HEK293 (cell line): Measurements from ENCODE around the gene CITED1.
A peak's percentile ranks its signal among the peaks of the same experiment; 100 is the strongest.

ENCODE experiments used
- CTCF ChIA-PET: fragments of 350-600 bp; formaldehyde crosslinking; extraction: SDS; loops from one replicate; lab custom pipeline; 2021; ENCODE audit warnings: antibody characterized with exemption; lab: Yijun Ruan, JAX
- POLR2A ChIA-PET: fragments of 300-600 bp; formaldehyde crosslinking; extraction: SDS; loops from one replicate; lab custom pipeline; 2020; ENCODE audit warnings: antibody characterized with exemption, inconsistent platforms; lab: Yijun Ruan, JAX
- H3K27ac ChIP-seq: fragments of 200-500 bp; sonication (Bioruptor generic); 2 replicates; pipeline ENCODE4 v1.5.1; 2014; ENCODE audit warnings: low read depth, low read length, control low read depth, inconsistent platforms; ENCODE audit errors: extremely low read depth
- H3K36me3 ChIP-seq, 2 experiments: fragments of 200-500 bp in 1 of 2; sonication (Bioruptor generic) in 1 of 2; 1 replicate in 1 of 2; 2 replicates in 1 of 2; pipeline ENCODE4 v1.5.1; 2014 to 2017; ENCODE audit warnings: inconsistent platforms in 2 of 2, low read length in 2 of 2; ENCODE audit not compliant: control insufficient read depth in 2 of 2, insufficient read depth in 1 of 2
- H3K4me1 ChIP-seq: fragments of 200-500 bp; sonication (Bioruptor generic); 2 replicates; pipeline ENCODE4 v1.5.1; 2014; ENCODE audit warnings: mild to moderate bottlenecking, low read length, inconsistent platforms; ENCODE audit not compliant: control insufficient read depth, insufficient read depth
- H3K4me3 ChIP-seq: 2 replicates; pipeline ENCODE4 v1.5.1; 2011; ENCODE audit warnings: low read depth, mild to moderate bottlenecking, control low read depth, low read length, moderate library complexity
- H3K9me3 ChIP-seq: fragments of 200-500 bp; sonication (Bioruptor generic); 2 replicates; pipeline ENCODE4 v1.5.1; 2014; ENCODE audit warnings: low read depth, low read length, inconsistent platforms; ENCODE audit not compliant: control insufficient read depth, insufficient read depth
- BCL11A ChIP-seq: fragments of 450-650 bp; formaldehyde crosslinking; IDR thresholded peaks from 2 replicates; pipeline ENCODE4 v1.5.1; 2016; ENCODE audit warnings: low read depth, missing biosample characterization, missing genetic modification characterization
- BCL11B ChIP-seq: fragments of 450-650 bp; formaldehyde crosslinking; IDR thresholded peaks from 2 replicates; pipeline ENCODE4 v1.5.1; 2016; ENCODE audit warnings: low read depth, missing biosample characterization, missing genetic modification characterization
- CTCF ChIP-seq: fragments of 450-650 bp; formaldehyde crosslinking; IDR thresholded peaks from 2 replicates; pipeline ENCODE4 v1.5.1; 2016; ENCODE audit warnings: missing biosample characterization, missing genetic modification characterization
- GFI1B ChIP-seq: fragments of 450-650 bp; formaldehyde crosslinking; IDR thresholded peaks from 2 replicates; pipeline ENCODE4 v1.5.1; 2016; ENCODE audit warnings: missing biosample characterization, missing genetic modification characterization
- IKZF3 ChIP-seq: fragments of 450-650 bp; IDR thresholded peaks from 2 replicates; pipeline ENCODE4 v1.5.0; 2018; ENCODE audit warnings: missing biosample characterization, mild to moderate bottlenecking, missing genetic modification characterization, moderate library complexity
- KLF16 ChIP-seq: fragments of 450-650 bp; formaldehyde crosslinking; IDR thresholded peaks from 2 replicates; pipeline ENCODE4 v1.5.1; 2017; ENCODE audit warnings: missing biosample characterization, missing genetic modification characterization
- MZF1 ChIP-seq: fragments of 450-650 bp; formaldehyde crosslinking; IDR thresholded peaks from 2 replicates; pipeline ENCODE4 v1.5.1; 2017; ENCODE audit warnings: missing biosample characterization, missing genetic modification characterization, borderline replicate concordance
- OVOL3 ChIP-seq: fragments of 450-650 bp; formaldehyde crosslinking; IDR thresholded peaks from 2 replicates; pipeline ENCODE4 v1.5.1; 2016; ENCODE audit warnings: missing biosample characterization, missing genetic modification characterization
- YY2 ChIP-seq: fragments of 450-650 bp; formaldehyde crosslinking; IDR thresholded peaks from 2 replicates; pipeline ENCODE4 v1.5.1; 2016; ENCODE audit warnings: missing biosample characterization, missing genetic modification characterization
- ZBTB20 ChIP-seq: fragments of 450-650 bp; formaldehyde crosslinking; IDR thresholded peaks from 2 replicates; pipeline ENCODE4 v1.5.1; 2016; ENCODE audit warnings: missing biosample characterization, missing genetic modification characterization
- ZBTB21 ChIP-seq: fragments of 450-650 bp; formaldehyde crosslinking; IDR thresholded peaks from 2 replicates; pipeline ENCODE4 v1.5.1; 2017; ENCODE audit warnings: missing biosample characterization, missing genetic modification characterization
- ZFP41 ChIP-seq: fragments of 450-650 bp; formaldehyde crosslinking; IDR thresholded peaks from 2 replicates; pipeline ENCODE4 v1.5.1; 2016; ENCODE audit warnings: missing biosample characterization, missing genetic modification characterization, borderline replicate concordance
- ZIC2 ChIP-seq: fragments of 450-650 bp; formaldehyde crosslinking; IDR thresholded peaks from 2 replicates; pipeline ENCODE4 v1.5.1; 2016; ENCODE audit warnings: missing biosample characterization, missing genetic modification characterization
- ZNF132 ChIP-seq: fragments of 450-650 bp; formaldehyde crosslinking; IDR thresholded peaks from 2 replicates; pipeline ENCODE4 v1.5.1; 2017; ENCODE audit warnings: missing biosample characterization, missing genetic modification characterization, borderline replicate concordance
- ZNF133 ChIP-seq: fragments of 450-650 bp; formaldehyde crosslinking; IDR thresholded peaks from 2 replicates; pipeline ENCODE4 v1.5.1; 2016; ENCODE audit warnings: missing biosample characterization, missing genetic modification characterization
- ZNF280D ChIP-seq: fragments of 450-650 bp; formaldehyde crosslinking; IDR thresholded peaks from 2 replicates; pipeline ENCODE4 v1.5.1; 2016; ENCODE audit warnings: missing biosample characterization, missing genetic modification characterization
- ZNF335 ChIP-seq: fragments of 450-650 bp; formaldehyde crosslinking; conservative IDR thresholded peaks from 2 replicates; pipeline ENCODE4 v1.5.1; 2016; ENCODE audit warnings: missing biosample characterization, missing genetic modification characterization
- ZNF416 ChIP-seq: fragments of 450-650 bp; formaldehyde crosslinking; IDR thresholded peaks from 2 replicates; pipeline ENCODE4 v1.5.1; 2016; ENCODE audit warnings: missing biosample characterization, missing genetic modification characterization
- ZNF600 ChIP-seq: fragments of 450-650 bp; formaldehyde crosslinking; IDR thresholded peaks from 2 replicates; pipeline ENCODE4 v1.5.1; 2016; ENCODE audit warnings: missing biosample characterization, missing genetic modification characterization
- ZNF626 ChIP-seq: fragments of 450-650 bp; sonication (Bioruptor Pico); formaldehyde crosslinking; IDR thresholded peaks from 2 replicates; pipeline ENCODE4 v1.5.1; 2018; ENCODE audit warnings: missing biosample characterization, missing genetic modification characterization, inconsistent platforms
- ZNF639 ChIP-seq: fragments of 450-650 bp; formaldehyde crosslinking; IDR thresholded peaks from 2 replicates; pipeline ENCODE4 v1.5.1; 2016; ENCODE audit warnings: missing biosample characterization, missing genetic modification characterization
- ZNF830 ChIP-seq: fragments of 450-650 bp; IDR thresholded peaks from 2 replicates; pipeline ENCODE4 v1.5.0; 2018; ENCODE audit warnings: missing biosample characterization, missing genetic modification characterization, low read depth, mild to moderate bottlenecking, moderate library complexity
- ZSCAN16 ChIP-seq: fragments of 450-650 bp; formaldehyde crosslinking; IDR thresholded peaks from 2 replicates; pipeline ENCODE4 v1.5.1; 2016; ENCODE audit warnings: missing biosample characterization, missing genetic modification characterization
- ZSCAN23 ChIP-seq: fragments of 450-650 bp; formaldehyde crosslinking; IDR thresholded peaks from 2 replicates; pipeline ENCODE4 v1.5.1; 2016; ENCODE audit warnings: missing biosample characterization, missing genetic modification characterization
- TF ChIP-seq, protein P1 (sequence below): fragments of 450-650 bp; formaldehyde crosslinking; IDR thresholded peaks from 2 replicates; pipeline ENCODE4 v1.5.1; 2016; ENCODE audit warnings: missing biosample characterization, missing genetic modification characterization
- TF ChIP-seq, protein P2 (sequence below): fragments of 450-650 bp; formaldehyde crosslinking; IDR thresholded peaks from 2 replicates; pipeline ENCODE4 v1.5.1; 2016; ENCODE audit warnings: missing biosample characterization, missing genetic modification characterization, borderline replicate concordance

The CITED1 gene, protein sequence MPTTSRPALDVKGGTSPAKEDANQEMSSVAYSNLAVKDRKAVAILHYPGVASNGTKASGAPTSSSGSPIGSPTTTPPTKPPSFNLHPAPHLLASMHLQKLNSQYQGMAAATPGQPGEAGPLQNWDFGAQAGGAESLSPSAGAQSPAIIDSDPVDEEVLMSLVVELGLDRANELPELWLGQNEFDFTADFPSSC

GRCh38 chrX:72305286-72306084, at the start of gene CITED1:
Gene CITED1 (minus strand): TSS chrX:72305914. CDS start chrX:72302869, 3,045 bp downstream.
- no peak within 1 kb of the TSS; the same call in 1 of the 2 replicates for H3K27ac ChIP-seq
- peak within 1 kb of the TSS; percentile 49 for H3K4me3 ChIP-seq
- ChIA-PET CTCF (interaction anchor here (0.6 kb wide), 1 partner anchor 397 kb away, joined by 4 read pairs; no protein-coding TSS in a partner anchor), POLR2A (interaction anchor here (5.7 kb wide), 1 partner anchor 29 kb away, joined by 46 read pairs; the partner anchor contains the start of gene RPS4X)
- H3K9me3 ChIP-seq, result no peaks in the 10 kb centered on the region
- peaks cover 0 to 14% of the 10 kb centered on the region in 2 experiments; a peak in 1 of 3 replicates for H3K36me3 ChIP-seq
- peaks cover 3% of the 10 kb centered on the region for H3K4me1 ChIP-seq
- TF ChIP-seq KLF16 (tag by site-specific recombination) (peak; percentile 93), IKZF3 (tag by site-specific recombination) (no peak), MZF1 (tag by site-specific recombination) (no peak), ZIC2 (tag by site-specific recombination) (0 out of 2 replicates have a peak, but pooled peaks have one; percentile 64), ZNF280D (peak; percentile 73; the same call in 1 of the 2 replicates), ZSCAN23 (0 out of 2 replicates have a peak, but pooled peaks have one; percentile 19), ZNF600 (tag by site-specific recombination) (peak; percentile 46; the same call in 1 of the 2 replicates), ZNF639 (tag by site-specific recombination) (no peak), ZBTB20 (tag by site-specific recombination) (peak; percentile 52; the same call in 1 of the 2 replicates), CTCF (no peak), GFI1B (no peak), ZBTB21 (tag by site-specific recombination) (no peak), OVOL3 (no peak), BCL11B (tag by site-specific recombination) (no peak), BCL11A (no peak), ZFP41 (tag by site-specific recombination) (no peak), ZNF335 (tag by site-specific recombination) (peak; percentile 60), ZSCAN16 (tag by site-specific recombination) (no peak), YY2 (tag by site-specific recombination) (no peak), ZNF133 (no peak), ZNF830 (tag by site-specific recombination) (no peak), ZNF626 (no peak), ZNF416 (tag by site-specific recombination) (no peak), ZNF132 (tag by site-specific recombination) (no peak)
- TF ChIP-seq, protein P1, sequence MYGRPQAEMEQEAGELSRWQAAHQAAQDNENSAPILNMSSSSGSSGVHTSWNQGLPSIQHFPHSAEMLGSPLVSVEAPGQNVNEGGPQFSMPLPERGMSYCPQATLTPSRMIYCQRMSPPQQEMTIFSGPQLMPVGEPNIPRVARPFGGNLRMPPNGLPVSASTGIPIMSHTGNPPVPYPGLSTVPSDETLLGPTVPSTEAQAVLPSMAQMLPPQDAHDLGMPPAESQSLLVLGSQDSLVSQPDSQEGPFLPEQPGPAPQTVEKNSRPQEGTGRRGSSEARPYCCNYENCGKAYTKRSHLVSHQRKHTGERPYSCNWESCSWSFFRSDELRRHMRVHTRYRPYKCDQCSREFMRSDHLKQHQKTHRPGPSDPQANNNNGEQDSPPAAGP, result peak; percentile 63; the same call in 1 of the 2 replicates
- TF ChIP-seq, protein P2, sequence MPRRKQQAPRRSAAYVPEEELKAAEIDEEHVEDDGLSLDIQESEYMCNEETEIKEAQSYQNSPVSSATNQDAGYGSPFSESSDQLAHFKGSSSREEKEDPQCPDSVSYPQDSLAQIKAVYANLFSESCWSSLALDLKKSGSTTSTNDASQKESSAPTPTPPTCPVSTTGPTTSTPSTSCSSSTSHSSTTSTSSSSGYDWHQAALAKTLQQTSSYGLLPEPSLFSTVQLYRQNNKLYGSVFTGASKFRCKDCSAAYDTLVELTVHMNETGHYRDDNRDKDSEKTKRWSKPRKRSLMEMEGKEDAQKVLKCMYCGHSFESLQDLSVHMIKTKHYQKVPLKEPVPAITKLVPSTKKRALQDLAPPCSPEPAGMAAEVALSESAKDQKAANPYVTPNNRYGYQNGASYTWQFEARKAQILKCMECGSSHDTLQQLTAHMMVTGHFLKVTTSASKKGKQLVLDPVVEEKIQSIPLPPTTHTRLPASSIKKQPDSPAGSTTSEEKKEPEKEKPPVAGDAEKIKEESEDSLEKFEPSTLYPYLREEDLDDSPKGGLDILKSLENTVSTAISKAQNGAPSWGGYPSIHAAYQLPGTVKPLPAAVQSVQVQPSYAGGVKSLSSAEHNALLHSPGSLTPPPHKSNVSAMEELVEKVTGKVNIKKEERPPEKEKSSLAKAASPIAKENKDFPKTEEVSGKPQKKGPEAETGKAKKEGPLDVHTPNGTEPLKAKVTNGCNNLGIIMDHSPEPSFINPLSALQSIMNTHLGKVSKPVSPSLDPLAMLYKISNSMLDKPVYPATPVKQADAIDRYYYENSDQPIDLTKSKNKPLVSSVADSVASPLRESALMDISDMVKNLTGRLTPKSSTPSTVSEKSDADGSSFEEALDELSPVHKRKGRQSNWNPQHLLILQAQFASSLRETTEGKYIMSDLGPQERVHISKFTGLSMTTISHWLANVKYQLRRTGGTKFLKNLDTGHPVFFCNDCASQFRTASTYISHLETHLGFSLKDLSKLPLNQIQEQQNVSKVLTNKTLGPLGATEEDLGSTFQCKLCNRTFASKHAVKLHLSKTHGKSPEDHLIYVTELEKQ (tag by site-specific recombination), result no peak
